ENCODE results near the gene GCFC2. TPM values are rescaled to one million over a fixed set of nuclear protein-coding genes. Genes with fewer than 3 reads are reported as not detected.

GCFC2 gene
- total and polyA plus RNA-seq, 2 of the 13 experiments (the other 11 are each of a cell fraction or from before 2014, with no cell fraction given) = 26.8 to 49.0 TPM

DNA sequence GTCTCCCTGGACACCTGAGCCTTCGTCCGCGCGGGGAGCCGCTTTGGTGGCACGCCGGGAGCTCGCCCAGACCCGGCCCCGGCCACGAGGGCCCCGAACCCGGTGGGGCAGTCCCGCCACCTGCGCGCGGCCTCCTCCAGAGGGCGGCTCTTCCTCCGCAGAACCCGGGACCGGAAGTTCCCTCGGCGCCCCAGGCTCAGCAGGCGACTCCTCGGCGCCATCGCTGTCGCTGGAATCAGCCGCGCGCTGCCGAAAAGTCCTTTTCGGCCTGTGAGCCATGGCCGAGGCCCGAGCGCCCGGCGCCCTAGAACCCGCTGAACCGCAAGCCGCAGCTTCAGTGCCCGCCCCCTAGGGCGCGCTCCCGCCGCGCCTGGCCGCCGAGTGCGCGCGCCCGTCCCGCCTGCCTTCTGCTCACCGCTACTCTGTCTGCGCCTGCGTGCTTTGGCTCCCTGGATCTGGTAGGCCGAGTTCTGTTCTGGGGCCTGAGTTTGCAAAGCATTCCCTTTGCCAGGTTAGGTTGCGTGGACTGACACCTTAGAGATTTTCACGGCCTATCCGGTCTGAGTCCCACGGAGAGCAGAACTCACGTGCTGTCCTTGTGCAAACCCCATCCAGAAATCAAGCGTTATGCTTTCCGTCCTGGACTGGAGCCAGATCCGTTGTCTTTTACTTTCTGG lies at the start of gene GCFC2 (continued):
- TF ChIP-seq, protein P1, sequence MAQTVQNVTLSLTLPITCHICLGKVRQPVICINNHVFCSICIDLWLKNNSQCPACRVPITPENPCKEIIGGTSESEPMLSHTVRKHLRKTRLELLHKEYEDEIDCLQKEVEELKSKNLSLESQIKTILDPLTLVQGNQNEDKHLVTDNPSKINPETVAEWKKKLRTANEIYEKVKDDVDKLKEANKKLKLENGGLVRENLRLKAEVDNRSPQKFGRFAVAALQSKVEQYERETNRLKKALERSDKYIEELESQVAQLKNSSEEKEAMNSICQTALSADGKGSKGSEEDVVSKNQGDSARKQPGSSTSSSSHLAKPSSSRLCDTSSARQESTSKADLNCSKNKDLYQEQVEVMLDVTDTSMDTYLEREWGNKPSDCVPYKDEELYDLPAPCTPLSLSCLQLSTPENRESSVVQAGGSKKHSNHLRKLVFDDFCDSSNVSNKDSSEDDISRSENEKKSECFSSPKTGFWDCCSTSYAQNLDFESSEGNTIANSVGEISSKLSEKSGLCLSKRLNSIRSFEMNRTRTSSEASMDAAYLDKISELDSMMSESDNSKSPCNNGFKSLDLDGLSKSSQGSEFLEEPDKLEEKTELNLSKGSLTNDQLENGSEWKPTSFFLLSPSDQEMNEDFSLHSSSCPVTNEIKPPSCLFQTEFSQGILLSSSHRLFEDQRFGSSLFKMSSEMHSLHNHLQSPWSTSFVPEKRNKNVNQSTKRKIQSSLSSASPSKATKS (CRISPR knock-in tag; IDR thresholded peaks at IDR 0.05) = peak; percentile 98; the same call in 1 of the 2 replicates
- TF ChIP-seq, protein P2, sequence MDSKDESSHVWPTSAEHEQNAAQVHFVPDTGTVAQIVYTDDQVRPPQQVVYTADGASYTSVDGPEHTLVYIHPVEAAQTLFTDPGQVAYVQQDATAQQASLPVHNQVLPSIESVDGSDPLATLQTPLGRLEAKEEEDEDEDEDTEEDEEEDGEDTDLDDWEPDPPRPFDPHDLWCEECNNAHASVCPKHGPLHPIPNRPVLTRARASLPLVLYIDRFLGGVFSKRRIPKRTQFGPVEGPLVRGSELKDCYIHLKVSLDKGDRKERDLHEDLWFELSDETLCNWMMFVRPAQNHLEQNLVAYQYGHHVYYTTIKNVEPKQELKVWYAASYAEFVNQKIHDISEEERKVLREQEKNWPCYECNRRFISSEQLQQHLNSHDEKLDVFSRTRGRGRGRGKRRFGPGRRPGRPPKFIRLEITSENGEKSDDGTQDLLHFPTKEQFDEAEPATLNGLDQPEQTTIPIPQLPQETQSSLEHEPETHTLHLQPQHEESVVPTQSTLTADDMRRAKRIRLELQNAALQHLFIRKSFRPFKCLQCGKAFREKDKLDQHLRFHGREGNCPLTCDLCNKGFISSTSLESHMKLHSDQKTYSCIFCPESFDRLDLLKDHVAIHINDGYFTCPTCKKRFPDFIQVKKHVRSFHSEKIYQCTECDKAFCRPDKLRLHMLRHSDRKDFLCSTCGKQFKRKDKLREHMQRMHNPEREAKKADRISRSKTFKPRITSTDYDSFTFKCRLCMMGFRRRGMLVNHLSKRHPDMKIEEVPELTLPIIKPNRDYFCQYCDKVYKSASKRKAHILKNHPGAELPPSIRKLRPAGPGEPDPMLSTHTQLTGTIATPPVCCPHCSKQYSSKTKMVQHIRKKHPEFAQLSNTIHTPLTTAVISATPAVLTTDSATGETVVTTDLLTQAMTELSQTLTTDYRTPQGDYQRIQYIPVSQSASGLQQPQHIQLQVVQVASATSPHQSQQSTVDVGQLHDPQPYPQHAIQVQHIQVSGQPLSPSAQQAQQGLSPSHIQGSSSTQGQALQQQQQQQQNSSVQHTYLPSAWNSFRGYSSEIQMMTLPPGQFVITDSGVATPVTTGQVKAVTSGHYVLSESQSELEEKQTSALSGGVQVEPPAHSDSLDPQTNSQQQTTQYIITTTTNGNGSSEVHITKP (CRISPR knock-in tag; IDR thresholded peaks at IDR 0.05; ENCODE audit: low read depth) = no peak
- TF ChIP-seq TCF12 (IDR thresholded peaks at IDR 0.05) (no peak), TCF12 (CRISPR knock-in tag; IDR thresholded peaks at IDR 0.05) (peak; percentile 97), MTA3 (CRISPR knock-in tag; IDR thresholded peaks at IDR 0.05) (no peak), MIXL1 (CRISPR knock-in tag; IDR thresholded peaks at IDR 0.05) (peak; percentile 82; the same call in 1 of the 2 replicates), DDIT3 (CRISPR knock-in tag; IDR thresholded peaks at IDR 0.05) (no peak), CEBPG (CRISPR knock-in tag; IDR thresholded peaks at IDR 0.05) (peak; percentile 41; the same call in 1 of the 2 replicates), ESRRA (CRISPR knock-in tag; IDR thresholded peaks at IDR 0.05; ENCODE audit: low read depth) (peak; percentile 89), CBX1 (IDR thresholded peaks at IDR 0.05; ENCODE audit: low read depth) (no peak), CHCHD3 (CRISPR knock-in tag; IDR thresholded peaks at IDR 0.05) (peak; percentile 99), PRPF4 (IDR thresholded peaks at IDR 0.05; ENCODE audit: low read depth, low read length, poor library complexity, severe bottlenecking) (no peak), ZNF589 (CRISPR knock-in tag; conservative IDR thresholded peaks at IDR 0.05) (peak; percentile 100), NONO (IDR thresholded peaks at IDR 0.05) (no peak), NONO (CRISPR knock-in tag; conservative IDR thresholded peaks at IDR 0.05) (peak; percentile 98)
- TF ChIP-seq, protein P3, sequence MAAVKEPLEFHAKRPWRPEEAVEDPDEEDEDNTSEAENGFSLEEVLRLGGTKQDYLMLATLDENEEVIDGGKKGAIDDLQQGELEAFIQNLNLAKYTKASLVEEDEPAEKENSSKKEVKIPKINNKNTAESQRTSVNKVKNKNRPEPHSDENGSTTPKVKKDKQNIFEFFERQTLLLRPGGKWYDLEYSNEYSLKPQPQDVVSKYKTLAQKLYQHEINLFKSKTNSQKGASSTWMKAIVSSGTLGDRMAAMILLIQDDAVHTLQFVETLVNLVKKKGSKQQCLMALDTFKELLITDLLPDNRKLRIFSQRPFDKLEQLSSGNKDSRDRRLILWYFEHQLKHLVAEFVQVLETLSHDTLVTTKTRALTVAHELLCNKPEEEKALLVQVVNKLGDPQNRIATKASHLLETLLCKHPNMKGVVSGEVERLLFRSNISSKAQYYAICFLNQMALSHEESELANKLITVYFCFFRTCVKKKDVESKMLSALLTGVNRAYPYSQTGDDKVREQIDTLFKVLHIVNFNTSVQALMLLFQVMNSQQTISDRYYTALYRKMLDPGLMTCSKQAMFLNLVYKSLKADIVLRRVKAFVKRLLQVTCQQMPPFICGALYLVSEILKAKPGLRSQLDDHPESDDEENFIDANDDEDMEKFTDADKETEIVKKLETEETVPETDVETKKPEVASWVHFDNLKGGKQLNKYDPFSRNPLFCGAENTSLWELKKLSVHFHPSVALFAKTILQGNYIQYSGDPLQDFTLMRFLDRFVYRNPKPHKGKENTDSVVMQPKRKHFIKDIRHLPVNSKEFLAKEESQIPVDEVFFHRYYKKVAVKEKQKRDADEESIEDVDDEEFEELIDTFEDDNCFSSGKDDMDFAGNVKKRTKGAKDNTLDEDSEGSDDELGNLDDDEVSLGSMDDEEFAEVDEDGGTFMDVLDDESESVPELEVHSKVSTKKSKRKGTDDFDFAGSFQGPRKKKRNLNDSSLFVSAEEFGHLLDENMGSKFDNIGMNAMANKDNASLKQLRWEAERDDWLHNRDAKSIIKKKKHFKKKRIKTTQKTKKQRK (IDR thresholded peaks at IDR 0.05; ENCODE audit: low read length) = no peak
- TF ChIP-seq, protein P4, sequence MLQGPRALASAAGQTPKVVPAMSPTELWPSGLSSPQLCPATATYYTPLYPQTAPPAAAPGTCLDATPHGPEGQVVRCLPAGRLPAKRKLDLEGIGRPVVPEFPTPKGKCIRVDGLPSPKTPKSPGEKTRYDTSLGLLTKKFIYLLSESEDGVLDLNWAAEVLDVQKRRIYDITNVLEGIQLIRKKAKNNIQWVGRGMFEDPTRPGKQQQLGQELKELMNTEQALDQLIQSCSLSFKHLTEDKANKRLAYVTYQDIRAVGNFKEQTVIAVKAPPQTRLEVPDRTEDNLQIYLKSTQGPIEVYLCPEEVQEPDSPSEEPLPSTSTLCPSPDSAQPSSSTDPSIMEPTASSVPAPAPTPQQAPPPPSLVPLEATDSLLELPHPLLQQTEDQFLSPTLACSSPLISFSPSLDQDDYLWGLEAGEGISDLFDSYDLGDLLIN (CRISPR knock-in tag; IDR thresholded peaks at IDR 0.05; ENCODE audit: borderline replicate concordance) = peak; percentile 99
- TF ChIP-seq, protein P5, sequence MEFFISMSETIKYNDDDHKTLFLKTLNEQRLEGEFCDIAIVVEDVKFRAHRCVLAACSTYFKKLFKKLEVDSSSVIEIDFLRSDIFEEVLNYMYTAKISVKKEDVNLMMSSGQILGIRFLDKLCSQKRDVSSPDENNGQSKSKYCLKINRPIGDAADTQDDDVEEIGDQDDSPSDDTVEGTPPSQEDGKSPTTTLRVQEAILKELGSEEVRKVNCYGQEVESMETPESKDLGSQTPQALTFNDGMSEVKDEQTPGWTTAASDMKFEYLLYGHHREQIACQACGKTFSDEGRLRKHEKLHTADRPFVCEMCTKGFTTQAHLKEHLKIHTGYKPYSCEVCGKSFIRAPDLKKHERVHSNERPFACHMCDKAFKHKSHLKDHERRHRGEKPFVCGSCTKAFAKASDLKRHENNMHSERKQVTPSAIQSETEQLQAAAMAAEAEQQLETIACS (CRISPR knock-in tag; IDR thresholded peaks at IDR 0.05) = peak; percentile 100
